T-helper 9 cell (primary cell): Measurements from ENCODE around the gene C8G.
A peak's percentile ranks its signal among the peaks of the same experiment; 100 is the strongest.

Experiments used
- DNase-seq: peaks from one replicate; pipeline ENCODE4 v3.0.0-alpha.2; 2020

C8G gene

DNA sequence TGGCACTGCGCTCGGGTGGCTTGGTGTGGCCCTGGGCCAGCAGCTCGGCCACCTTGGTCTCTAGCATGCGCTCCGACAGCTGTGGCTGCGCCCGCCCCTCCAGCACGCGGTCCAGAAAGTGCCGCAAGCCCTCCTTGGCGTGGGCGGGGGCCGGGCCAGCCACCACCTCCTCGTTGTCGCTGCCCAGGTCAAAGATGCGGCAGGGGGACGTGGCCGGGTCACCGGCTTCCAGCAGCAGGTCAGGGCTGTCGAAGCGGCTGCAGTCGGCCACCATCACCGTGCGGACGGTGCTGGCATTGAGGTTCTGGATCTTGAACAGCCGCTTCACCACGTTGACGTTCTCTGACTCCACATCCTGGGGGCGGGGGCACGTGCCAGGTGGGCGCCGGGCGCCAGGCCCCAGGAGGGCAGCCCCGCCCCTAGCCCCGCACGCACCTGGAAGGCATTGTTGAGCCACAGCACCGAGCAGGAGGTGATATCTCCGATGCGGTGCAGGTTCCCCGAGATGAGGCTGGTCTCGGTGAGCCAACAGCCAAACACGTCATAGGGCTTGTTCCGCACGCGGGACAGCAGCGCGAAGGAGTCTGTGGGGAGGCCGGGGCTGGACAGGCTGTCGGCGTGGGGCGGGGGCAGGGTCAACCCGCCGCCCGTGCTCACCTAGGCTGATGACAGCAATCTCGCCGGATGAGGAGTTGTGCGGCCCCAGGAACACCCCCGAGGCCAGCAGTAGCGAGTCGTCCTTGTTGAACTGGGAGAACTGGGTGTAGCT lies 2.7 kb upstream of the C8G start:
- DNase-seq = no peak

DNA sequence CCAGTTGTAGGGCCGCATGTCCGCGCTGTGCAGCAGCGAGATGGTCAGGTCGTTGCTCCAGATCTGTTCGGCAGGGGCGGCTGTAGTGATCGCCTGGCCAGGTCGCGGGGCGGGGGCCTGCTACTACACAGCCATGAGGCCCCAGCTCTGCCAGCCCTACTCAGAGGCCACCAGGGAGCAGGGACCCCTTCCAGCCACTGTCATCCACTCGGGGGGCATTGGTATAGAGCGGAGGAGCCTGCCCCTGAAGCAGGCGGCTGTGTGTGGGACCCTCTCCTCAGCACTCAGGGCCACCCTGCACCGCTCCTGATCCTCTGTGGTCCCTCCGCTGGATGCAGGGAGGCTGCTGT lies 2.2 kb upstream of the C8G start:
- DNase-seq = no peak

DNA sequence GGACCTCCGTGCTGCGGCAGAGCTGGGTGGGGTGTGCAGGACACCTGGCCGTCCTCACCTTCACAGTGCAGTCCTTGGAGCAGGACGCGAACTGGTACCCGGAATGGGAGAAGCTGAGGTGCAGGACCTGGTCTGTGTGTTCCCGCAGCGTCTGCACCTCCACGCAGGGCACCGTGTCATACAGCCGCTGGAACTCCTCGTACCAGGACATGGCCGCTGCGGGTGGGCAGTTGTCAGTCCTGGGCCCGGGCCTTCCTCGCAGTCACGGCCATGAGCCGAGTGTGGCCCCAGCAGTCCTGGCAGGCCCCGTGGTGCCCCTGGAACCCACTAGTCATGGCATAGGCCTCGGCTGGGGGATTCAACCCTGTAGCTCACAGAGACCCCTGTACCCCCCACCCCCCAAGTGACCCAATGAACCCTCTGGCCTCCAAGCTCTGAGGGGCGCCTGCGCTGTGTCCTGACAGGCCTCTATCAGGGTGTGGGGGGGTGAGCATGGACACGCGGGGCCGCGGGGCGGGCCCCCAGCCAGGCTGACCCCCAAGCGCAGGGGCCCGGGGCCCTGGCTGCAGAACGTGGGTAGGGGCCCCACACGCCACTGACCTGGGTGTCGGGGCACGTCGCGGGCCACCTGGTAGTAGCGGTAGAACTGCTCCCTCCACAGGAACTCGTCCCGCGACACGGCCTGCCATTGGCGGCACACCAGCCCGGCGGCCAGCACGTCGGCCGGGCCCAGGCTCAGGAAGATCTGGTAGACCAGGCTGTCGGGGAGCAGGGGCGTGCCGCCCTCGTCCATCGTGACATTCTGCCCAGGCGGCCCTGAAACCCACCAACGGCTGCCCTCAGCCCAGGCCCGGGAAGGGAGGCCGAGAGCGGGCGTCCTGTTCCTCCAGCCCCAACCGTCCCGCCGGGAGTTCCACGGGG lies 1.5 kb upstream of the C8G start:
- no peak for DNase-seq

DNA sequence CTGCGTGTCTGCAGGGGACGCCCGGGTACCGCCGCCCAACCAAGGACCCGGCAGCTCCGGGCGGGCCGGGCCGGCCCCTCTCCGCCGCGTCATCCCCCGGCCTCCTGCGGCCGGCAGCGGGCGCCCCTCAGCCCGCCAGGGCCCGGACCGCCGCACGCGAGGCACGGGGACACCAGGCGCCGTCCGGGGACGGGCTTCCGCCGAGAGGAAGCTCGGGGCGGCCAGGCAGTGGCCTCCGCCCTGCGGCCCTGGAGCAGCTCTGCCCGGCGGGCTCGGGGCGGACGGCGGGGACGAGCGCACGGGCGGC lies 878 bp upstream of the C8G start:
- no peak for DNase-seq

DNA sequence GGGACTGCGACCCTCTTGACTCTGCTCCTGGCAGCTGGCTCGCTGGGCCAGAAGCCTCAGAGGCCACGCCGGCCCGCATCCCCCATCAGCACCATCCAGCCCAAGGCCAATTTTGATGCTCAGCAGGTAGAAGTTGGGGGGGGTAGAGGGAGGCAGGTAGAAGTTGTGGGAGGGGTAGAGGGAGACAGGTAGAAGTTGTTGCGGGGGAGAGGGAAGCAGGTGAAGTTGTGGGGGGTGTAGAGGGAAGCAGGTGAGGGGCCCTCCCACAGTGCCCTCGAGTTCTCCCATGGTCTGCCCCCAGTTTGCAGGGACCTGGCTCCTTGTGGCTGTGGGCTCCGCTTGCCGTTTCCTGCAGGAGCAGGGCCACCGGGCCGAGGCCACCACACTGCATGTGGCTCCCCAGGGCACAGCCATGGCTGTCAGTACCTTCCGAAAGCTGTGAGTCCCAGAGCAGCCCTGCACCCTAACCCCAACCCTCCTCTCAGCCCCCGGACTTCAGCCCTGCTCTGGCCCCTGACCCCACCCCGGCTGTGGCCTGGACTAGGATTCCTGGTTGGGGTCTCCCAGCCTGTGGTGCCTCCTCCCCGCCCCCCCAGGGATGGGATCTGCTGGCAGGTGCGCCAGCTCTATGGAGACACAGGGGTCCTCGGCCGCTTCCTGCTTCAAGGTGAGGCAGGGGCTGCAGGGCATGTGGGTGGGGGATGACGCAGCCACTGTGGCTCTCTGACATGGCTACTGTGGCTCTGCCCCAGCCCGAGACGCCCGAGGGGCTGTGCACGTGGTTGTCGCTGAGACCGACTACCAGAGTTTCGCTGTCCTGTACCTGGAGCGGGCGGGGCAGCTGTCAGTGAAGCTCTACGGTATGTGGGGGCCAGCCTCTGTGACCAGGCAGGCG lies 537 bp downstream of the C8G start:
- no peak for DNase-seq

DNA sequence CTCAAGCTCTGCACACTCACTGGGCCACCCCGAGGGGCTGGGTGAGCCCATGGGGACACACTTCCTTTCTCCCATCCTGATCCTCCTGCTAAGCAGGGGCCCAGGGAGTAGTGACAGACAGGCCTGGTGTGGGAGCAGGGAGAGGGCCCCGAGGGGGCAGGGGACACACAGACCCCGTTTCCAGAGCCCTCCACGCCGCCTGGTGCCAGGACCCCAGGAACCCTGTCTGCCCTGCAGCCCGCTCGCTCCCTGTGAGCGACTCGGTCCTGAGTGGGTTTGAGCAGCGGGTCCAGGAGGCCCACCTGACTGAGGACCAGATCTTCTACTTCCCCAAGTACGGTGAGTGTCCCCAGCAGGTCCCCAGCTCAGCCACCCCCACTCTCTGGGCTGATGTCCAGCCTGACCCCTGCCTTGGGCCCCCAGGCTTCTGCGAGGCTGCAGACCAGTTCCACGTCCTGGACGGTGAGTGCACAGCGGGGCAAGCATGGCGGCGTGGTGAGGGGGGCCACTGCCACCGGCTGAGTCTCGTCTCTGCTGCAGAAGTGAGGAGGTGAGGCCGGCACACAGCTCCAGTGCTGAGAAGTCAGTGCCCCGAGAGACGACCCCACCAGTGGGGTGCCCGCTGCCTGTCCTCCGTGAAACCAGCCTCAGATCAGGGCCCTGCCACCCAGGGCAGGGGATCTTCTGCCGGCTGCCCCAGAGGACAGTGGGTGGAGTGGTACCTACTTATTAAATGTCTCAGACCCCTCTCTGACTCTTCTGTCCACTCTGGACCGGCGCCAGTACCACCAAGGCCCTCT lies 1.4 kb downstream of the C8G start:
- DNase-seq = no peak

DNA sequence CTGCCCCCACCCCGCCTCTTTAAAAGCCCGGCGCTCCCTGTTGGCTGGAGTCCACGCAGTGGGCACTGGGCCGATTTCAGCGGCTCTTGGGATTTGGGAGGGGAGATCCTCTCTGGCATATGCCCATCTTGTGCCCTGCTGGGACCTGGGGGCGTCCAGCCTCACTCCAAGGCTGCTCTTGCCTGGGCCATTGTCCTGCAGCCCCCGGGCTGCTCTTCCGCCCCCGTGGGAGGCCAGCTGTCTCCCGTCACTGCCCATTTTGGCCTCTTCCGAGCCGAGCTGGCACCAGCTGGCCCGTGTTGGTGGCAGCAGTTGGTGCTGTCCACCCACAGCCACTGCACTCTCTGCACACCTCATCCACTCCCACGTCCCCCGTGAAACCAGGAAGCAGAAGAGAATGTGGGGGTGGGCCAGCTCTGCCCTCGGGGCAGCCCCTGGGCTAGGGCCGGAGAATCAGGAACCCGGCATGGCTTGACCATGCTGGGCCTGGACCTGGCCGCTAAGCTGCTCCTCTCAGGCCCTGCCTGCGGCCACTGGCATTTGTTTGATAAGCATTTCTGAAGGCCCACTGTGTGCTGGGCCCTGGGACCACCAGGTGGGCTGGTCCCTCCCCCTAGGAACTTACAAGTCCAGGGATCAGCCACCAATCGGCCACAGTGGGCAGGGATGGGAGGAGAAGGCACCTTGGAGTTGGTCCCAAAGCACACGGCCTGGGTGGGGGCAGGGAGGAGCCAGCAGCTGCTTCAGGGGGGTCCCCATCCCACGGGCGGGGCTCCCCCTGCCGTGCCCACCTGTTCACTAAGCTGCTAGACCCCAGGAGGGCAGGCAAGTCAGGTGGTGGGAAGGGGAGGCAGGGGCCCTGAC lies 2.2 kb downstream of the C8G start:
- no peak for DNase-seq

DNA sequence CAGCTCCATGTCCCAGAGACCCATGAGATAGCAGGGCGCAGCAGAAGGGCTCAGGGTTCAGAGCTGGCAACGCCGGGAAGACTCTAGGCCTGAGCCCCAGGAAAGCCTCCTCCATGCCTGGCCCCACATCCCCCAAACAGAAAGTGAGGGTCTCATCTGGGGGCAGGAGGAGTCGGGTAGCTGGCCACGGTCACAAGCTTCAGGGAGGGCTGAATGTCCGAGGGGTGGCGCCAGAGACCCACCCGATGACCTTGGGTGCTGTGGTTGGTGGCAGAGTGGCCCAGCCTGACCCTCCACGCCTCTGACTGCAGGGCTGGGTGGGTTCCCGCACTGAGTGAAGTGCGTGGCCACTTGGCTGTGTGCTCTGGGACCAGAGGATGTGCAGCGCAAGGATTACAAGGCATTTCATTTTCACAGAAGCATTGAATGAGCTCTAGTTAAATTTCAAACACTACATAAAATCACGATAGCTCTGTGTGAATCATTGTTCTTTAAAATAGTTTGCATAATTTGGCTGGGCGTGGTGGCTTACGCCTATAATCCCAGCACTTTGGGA lies 3.0 kb downstream of the C8G start:
- DNase-seq = no peak

DNA sequence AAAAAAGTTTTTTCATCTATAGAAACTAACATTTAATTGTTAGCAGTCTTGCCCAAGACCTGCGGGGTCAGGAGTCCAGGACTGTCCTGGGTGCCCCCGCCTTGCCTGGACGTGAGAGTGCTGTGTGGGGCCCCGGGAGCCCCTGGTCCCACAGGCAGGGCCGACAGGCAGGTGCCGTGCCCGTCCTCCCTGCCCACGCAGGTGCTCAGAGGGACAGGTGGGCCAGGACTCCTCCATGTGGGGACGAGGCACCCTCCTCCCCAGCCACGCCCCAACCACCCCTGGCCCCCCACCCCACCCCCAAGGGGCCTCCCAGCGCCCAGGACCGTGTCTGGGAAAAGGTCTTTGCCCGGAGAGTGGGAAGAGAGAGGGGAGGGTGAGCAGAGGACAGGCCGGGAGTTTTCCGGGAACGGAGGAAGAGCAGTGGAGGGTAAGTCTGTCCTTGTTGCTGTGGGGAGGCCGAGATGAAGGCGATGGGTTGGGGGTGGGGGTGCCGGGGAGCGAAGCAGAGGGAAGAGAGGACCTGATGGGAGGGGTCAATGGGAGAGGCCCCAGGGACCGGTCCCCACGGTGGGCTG lies 4.3 kb downstream of the C8G start:
- DNase-seq = no peak

DNA sequence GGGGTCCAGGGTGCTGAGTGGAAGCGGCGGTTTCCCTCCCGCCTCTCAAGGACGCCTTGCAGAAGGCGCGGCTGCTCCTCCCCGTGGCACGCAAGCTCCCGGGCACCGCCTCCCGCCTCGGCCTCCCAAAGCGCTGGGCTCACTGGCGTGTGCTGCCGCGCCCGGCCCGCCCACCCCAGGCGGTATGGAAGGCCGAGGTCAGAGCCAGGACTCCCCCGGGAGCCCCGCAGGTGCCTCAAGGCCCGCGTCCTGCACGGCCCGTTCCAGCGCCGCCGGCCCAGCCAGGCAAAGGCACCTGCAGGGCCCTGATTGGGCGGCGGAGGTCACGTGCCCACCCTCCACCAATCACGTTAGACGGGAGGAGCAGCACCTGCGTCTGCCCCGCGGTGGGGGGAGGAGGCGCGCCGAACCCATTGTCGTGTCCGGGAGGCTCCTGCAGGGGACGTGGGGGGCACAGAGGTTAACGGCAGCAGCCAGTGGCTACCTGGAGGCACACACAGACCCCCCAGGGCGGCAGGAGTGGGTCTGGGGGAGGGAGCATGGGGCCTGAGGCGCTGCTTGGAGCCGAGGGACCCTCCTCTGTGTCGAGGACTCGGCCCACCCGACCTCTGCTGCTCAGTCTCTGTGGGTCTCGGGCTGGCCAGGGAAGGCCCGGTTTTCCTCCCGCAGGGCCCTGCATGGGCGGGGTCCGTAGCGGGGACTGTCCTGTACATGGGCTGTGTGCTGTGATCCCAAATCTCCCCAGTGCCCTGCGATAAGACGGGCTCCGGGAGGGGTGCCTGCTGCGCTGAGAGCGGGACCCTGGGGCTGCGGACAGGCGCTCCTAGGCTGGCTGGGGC lies 5.0 kb downstream of the C8G start:
- peak; percentile 96 for DNase-seq

DNA sequence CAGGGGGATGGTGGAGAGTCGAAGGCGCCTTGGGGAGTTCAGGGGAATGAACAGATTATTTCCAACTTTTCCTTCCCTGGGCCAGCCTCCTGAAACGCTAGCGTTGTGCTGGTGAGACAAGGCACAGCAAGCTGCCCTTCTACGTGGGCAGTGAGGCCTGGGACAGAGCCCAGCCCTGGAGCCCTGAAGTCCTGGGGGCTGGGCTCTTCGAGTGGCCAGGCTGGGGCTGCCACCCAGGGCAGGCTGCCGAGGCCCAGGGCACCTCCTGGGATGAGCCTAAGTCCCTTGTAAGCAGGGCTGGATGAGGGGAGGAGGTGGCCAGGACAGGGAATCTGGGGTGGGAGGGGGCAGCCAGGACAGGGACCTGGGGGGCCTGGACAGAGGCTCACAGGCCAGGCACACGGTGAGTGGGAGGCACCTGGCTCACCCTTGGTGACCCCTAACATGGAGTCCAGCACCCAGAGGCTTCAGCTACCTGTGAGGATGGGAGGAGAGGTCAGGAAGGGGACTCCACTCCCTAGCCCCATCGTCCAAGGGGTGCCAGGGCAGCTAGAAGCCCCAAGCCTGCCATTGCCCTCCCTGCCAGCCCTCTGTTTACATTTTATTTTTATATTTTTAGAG lies 5.7 kb downstream of the C8G start:
- no peak for DNase-seq

DNA sequence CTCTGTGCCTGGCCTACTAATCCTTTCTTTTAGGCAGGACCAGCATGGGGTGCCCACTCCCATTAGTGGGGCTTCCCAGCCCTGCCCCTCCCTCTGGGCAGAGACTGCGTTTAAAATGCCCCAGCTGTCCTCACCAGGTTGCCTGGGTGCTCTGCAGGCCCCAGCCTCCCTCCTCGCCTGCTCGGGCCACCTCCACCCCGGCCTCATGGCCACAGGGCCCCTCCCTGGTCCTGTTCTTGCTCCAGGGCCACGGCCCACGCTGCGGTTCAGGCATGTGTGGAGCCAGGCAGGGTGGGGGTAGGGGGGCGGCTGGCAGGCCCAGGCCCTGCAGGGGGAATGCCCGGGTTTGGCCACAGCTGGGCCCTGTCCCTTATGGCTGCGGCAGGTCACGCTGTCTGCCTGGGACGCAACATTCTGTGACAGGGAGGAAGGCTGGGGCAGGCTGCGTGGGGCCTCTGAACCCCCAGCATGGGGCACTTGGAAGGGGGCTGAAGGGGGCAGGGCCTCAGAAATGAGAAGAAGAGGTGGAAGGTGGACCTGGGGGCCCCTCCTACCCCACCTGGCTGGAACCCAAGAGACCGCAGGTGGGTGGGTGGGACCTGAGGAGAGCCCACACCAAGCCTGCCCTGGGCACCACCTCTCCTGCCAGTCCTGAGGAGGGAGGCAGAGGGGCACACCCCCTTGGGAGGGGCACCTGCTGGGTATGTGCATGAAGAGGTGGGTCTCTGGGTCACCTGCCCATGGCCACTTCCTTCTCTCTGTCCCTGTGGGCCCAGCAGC lies 6.7 kb downstream of the C8G start, which contains the start of gene LCN12:
LCN12 (plus strand) TSS at position 733 of the 780 bp plus-strand sequence. CDS start 55 bp downstream, outside the sequence.
- DNase-seq = no peak

DNA sequence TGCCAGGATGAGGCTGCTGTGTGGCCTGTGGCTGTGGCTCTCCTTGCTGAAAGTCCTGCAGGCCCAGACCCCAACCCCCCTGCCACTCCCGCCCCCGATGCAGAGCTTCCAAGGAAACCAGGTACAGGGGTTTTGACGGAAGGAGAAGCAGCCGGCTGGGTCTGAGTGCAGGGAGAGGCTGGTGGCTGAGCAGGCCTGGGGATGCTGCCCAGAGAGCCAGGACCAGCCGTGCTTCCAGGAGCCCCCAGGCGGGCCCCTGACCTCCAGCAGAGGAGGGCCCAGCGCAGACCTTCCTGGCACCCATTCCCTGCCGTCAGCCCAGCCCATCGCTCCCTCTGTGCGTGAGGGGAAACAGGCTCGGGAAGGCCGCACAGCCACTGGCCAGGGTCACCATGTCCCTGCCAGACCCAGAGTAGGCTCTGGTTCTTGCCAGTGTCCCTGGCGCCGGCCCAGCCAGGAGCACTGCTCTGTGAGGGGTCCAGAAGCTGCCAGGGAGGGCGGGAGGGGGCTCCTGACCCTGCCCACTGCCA lies 7.3 kb downstream of the C8G start:
- DNase-seq = no peak

DNA sequence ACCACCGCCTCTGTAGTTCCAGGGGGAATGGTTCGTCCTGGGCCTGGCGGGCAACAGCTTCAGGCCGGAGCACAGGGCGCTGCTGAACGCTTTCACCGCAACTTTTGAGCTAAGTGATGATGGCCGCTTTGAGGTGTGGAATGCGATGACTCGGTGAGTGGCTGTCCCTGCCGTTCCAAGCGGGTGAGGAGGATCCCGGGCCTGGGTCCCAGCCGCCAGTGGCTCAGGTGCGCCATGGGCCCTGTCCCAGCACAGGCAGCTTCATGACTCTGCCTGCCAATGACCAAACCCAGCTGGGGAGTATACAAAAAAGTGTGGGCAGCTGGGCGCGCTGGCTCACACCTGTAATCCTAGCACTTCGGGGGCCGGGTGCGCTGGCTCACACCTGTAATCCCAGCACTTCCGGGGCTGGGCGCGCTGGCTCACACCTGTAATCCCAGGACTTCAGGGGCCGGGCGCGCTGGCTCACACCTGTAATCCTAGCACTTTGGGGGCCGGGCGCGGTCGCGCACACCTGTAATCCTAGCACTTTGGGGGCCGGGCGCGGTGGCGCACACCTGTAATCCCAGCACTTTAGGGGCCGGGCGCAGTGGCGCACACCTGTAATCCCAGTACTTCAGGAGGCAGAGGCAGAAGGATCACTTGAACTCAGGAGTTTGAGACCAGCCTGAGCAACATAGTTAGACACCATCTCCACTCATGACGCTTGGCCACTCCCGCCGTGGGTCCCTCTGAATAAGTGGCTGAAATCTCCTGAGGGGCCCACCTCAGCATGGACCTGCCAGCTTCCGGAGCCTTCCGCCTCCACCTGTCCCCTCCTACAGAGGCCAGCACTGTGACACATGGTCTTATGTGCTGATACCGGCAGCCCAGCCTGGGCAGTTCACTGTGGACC lies 8.1 kb downstream of the C8G start:
- DNase-seq = no peak

DNA sequence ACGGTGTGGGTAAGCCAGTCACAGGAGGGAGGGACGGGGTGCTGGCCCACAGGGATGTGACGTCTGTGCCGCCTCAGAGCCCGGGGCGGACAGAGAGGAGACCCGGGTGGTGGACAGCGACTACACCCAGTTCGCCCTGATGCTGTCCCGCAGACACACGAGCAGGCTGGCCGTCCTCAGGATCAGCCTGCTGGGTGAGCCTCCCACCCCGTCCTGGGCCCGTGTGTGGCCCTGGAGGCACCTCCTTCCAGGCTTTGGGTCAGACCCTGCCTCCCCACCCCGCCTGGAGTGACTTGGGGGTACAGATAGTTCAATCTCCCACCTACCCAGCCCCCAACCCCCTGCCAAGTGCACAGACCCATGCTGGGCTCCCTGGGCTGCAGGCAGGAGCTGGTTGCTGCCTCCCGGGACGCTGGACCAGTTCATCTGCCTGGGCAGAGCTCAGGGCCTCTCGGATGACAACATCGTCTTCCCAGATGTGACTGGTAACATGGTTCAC lies 8.8 kb downstream of the C8G start:
- DNase-seq = no peak

DNA sequence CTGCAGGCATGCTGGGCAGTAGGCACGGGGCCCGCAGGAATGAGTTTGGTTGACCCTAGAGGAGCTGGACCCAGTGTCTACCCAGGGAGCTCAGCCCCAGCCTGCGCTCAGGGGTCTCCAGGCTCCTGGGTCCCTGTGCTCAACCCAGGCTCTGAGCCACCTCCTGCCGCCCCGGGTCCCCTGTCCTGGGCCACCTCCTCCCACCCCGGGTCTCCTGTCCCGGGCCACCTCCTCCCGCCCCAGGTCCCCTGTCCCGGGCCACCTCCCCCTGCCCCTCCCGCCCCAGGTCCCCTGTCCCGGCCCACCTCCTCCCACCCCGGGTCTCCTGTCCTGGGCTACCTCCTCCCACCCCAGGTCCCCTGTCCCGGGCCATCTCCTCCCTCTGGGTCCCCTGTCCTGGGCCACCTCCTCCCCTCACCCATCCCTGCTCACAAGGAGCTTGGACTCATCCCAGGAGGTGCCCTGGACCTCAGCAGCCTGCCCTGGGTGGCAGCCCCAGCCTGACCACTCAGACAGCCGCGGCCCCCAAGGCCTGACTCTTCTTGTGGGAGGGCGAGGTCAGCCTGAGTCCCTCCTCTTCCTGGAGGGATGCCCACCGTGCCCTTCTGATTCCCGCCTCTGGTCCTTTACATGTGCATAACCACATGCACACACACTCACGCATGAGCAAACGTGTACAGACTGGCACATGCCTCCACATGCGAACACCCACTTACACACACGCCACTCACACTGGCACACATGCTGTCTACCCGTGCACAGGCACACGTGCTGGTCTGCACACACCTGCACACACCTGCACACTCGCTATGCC lies 9.4 kb downstream of the C8G start:
- no peak for DNase-seq
